HG03060 (cell line): Measurements from ENCODE around the gene IGSF3.
"Not testable (repeated sequence)": the region's sequence is repeated elsewhere in the genome, so short reads cannot be mapped to it uniquely, and the experiment has no call there.

Experiments used
- ATAC-seq: cut with Tn5 transposase; IDR thresholded peaks from one replicate; pipeline ENCODE4 v1.9.1; 2021; ENCODE audit warnings: low read depth, moderate number of reproducible peaks; ENCODE audit not compliant: unreplicated experiment

IGSF3 gene

GRCh38 chr1:116664366-116664977, 3.1 kb downstream of the IGSF3 start:
- ATAC-seq, result no peak

- ATAC-seq, result no peak
These were observed 3.7 kb downstream of the IGSF3 start for GRCh38 chr1:116663821-116664220.

GRCh38 chr1:116661633-116662032, 5.9 kb downstream of the IGSF3 start:
- ATAC-seq, result no peak

GRCh38 chr1:116658645-116659044, 8.9 kb downstream of the IGSF3 start:
- ATAC-seq, result not testable (repeated sequence)

- ATAC-seq, result not testable (repeated sequence)
These were observed 9.7 kb downstream of the IGSF3 start for GRCh38 chr1:116657836-116658235.

- ATAC-seq, result no peak
These were observed 13.2 kb downstream of the IGSF3 start for GRCh38 chr1:116654351-116654750.

- not testable (repeated sequence) for ATAC-seq
These were observed 14.9 kb downstream of the IGSF3 start for GRCh38 chr1:116652598-116652997.

- not testable (repeated sequence) for ATAC-seq
These were observed 16.8 kb downstream of the IGSF3 start for GRCh38 chr1:116650781-116651180.

- ATAC-seq, result not testable (repeated sequence)
These were observed 18.5 kb downstream of the IGSF3 start for GRCh38 chr1:116649041-116649440.

GRCh38 chr1:116648325-116648724, 19.2 kb downstream of the IGSF3 start:
- not testable (repeated sequence) for ATAC-seq

GRCh38 chr1:116647186-116647585, 20.3 kb downstream of the IGSF3 start:
- not testable (repeated sequence) for ATAC-seq

GRCh38 chr1:116646673-116647170, 20.8 kb downstream of the IGSF3 start:
- ATAC-seq, result not testable (repeated sequence)

GRCh38 chr1:116645802-116646672, 21.5 kb downstream of the IGSF3 start:
- not testable (repeated sequence) for ATAC-seq

GRCh38 chr1:116644993-116645392, 22.5 kb downstream of the IGSF3 start:
- ATAC-seq, result not testable (repeated sequence)

GRCh38 chr1:116644096-116644495, 23.4 kb downstream of the IGSF3 start:
- not testable (repeated sequence) for ATAC-seq

GRCh38 chr1:116643281-116643751, 24.2 kb downstream of the IGSF3 start:
- ATAC-seq, result not testable (repeated sequence)

GRCh38 chr1:116642311-116643280, 24.9 kb downstream of the IGSF3 start:
- ATAC-seq, result not testable (repeated sequence)

GRCh38 chr1:116637583-116637982, 29.9 kb downstream of the IGSF3 start:
- not testable (repeated sequence) for ATAC-seq

- ATAC-seq, result not testable (repeated sequence)
These were observed 30.9 kb downstream of the IGSF3 start for GRCh38 chr1:116636584-116636983.

GRCh38 chr1:116634386-116634785, 33.1 kb downstream of the IGSF3 start:
- not testable (repeated sequence) for ATAC-seq
